ENCODE data around the gene C16orf54. TPM values are rescaled to one million over a fixed set of nuclear protein-coding genes. Genes with fewer than 3 reads are reported as not detected.
"Not testable (repeated sequence)": the region's sequence is repeated elsewhere in the genome, so short reads cannot be mapped to it uniquely, and the experiment has no call there.

Gene C16orf54
- total RNA-seq, 1 donor from 2014 or later = not detected

DNA sequence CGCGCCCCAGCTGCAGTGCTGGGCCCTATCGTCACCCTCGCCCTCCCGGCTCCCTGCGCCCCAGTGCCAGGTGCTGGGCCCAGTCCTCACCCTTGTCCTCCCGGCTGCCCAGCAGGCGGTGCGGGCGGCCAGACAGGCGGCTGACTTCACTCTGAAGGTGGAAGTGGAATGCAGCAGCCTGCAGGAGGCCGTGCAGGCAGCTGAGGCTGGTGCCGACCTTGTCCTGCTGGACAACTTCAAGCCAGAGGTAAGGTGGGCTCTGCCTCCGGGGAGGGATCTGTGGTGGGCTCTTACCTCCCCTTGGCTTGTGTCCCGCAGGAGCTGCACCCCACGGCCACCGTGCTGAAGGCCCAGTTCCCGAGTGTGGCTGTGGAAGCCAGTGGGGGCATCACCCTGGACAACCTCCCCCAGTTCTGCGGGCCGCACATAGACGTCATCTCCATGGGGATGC, 48.9 kb downstream of the C16orf54 start:
- TF ChIP-seq, protein P1, sequence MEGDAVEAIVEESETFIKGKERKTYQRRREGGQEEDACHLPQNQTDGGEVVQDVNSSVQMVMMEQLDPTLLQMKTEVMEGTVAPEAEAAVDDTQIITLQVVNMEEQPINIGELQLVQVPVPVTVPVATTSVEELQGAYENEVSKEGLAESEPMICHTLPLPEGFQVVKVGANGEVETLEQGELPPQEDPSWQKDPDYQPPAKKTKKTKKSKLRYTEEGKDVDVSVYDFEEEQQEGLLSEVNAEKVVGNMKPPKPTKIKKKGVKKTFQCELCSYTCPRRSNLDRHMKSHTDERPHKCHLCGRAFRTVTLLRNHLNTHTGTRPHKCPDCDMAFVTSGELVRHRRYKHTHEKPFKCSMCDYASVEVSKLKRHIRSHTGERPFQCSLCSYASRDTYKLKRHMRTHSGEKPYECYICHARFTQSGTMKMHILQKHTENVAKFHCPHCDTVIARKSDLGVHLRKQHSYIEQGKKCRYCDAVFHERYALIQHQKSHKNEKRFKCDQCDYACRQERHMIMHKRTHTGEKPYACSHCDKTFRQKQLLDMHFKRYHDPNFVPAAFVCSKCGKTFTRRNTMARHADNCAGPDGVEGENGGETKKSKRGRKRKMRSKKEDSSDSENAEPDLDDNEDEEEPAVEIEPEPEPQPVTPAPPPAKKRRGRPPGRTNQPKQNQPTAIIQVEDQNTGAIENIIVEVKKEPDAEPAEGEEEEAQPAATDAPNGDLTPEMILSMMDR (IDR thresholded peaks at IDR 0.05; ENCODE audit: unreplicated experiment) = no peak
- peaks cover 16% of the 10 kb centered on the region for H3K36me3 Mint-ChIP-seq (ENCODE audit: low read depth, unreplicated experiment)
- H3K27ac Mint-ChIP-seq (ENCODE audit: unreplicated experiment) = no peak overlapping the region
- H3K4me1 Mint-ChIP-seq (ENCODE audit: unreplicated experiment) = no peaks in the 10 kb centered on the region
- no peak for DNase-seq (ENCODE audit: low spot score)
- peak overlapping the region; percentile 51 for H3K4me3 Mint-ChIP-seq (ENCODE audit: unreplicated experiment)
- H3K27me3 Mint-ChIP-seq (ENCODE audit: unreplicated experiment) = peaks cover 11% of the 10 kb centered on the region
- peaks cover 7% of the 10 kb centered on the region for H3K9me3 Mint-ChIP-seq (ENCODE audit: unreplicated experiment)

DNA sequence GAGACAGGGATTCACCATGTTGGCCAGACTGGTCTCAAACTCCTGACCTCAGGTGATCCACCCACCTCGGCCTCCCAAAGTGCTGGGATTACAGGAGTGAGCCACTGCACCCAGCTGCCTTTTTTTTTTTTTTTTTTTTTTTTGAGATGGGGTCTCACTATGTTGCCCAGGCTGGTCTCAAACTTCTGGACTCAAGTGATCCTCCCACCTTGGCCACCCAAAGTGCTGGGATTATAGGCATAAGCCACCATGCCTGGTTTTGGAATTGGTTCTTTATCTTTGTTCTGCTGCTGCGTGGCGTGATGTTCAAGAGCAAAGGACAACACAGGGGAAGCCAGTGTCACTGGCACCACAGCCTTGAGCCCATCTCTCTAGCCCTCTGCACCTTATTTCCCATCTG, 50.1 kb downstream of the C16orf54 start:
- Mint-ChIP-seq H3K27me3 (ENCODE audit: unreplicated experiment) (peaks cover 11% of the 10 kb centered on the region), H3K36me3 (ENCODE audit: low read depth, unreplicated experiment) (peaks cover 16% of the 10 kb centered on the region)
- H3K4me3 Mint-ChIP-seq (ENCODE audit: unreplicated experiment); H3K4me1 Mint-ChIP-seq (ENCODE audit: unreplicated experiment); H3K27ac Mint-ChIP-seq (ENCODE audit: unreplicated experiment); DNase-seq (ENCODE audit: low spot score); H3K9me3 Mint-ChIP-seq (ENCODE audit: unreplicated experiment): not testable (repeated sequence)

DNA sequence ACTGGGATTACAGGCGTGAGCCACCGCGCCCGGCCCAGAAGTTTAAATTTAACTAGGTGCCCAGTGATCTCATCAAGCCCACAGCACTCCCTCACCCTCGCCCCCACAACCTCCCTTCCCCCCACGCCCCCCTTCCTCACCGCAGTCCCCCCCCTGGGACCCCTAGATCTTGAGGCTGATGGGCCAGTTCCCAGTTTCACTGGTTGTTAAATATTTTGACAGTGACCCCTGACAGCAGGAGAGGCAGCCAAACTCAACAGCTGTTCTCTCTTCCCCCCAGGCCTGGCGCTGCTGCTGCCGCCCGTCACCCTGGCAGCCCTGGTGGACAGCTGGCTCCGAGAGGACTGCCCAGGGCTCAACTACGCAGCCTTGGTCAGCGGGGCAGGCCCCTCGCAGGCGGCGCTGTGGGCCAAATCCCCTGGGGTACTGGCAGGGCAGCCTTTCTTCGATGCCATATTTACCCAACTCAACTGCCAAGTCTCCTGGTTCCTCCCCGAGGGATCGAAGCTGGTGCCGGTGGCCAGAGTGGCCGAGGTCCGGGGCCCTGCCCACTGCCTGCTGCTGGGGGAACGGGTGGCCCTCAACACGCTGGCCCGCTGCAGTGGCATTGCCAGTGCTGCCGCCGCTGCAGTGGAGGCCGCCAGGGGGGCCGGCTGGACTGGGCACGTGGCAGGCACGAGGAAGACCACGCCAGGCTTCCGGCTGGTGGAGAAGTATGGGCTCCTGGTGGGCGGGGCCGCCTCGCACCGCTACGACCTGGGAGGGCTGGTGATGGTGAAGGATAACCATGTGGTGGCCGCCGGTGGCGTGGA, 51.2 kb downstream of the C16orf54 start:
- TF ChIP-seq, protein P1 (IDR thresholded peaks at IDR 0.05; ENCODE audit: unreplicated experiment) = no peak
- H3K27me3 Mint-ChIP-seq (ENCODE audit: unreplicated experiment) = peaks cover 11% of the 10 kb centered on the region

DNA sequence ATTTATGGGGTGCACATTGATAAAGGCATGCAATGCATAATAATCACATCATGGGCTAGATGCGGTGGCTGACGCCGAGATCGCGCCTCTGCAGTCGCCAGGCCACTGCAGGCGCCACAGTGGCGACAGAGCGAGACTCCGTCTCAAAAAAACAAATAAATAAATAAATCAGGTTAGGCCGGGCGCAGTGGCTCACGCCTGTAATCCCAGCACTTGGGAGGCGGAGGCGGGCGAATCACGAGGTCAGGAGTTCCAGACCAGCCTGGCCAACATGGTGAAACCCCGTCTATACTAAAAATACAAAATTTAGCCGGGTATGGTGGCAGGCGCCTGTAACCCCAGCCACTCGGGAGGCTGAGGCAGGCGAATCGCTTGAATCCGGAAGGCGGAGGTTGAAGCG, 53.2 kb downstream of the C16orf54 start:
- H3K27ac Mint-ChIP-seq (ENCODE audit: unreplicated experiment); H3K4me3 Mint-ChIP-seq (ENCODE audit: unreplicated experiment); H3K4me1 Mint-ChIP-seq (ENCODE audit: unreplicated experiment); DNase-seq (ENCODE audit: low spot score); H3K27me3 Mint-ChIP-seq (ENCODE audit: unreplicated experiment); H3K9me3 Mint-ChIP-seq (ENCODE audit: unreplicated experiment): not testable (repeated sequence)
- H3K36me3 Mint-ChIP-seq (ENCODE audit: low read depth, unreplicated experiment) = peaks cover 11% of the 10 kb centered on the region

More for the DNA sequence above, 51.2 kb downstream of the C16orf54 start:
- Mint-ChIP-seq H3K27ac (ENCODE audit: unreplicated experiment) (no peak overlapping the region), H3K4me1 (ENCODE audit: unreplicated experiment) (no peaks in the 10 kb centered on the region), H3K4me3 (ENCODE audit: unreplicated experiment) (no peak overlapping the region), H3K36me3 (ENCODE audit: low read depth, unreplicated experiment) (peaks cover 20% of the 10 kb centered on the region), H3K9me3 (ENCODE audit: unreplicated experiment) (peaks cover 7% of the 10 kb centered on the region)
- no peak for DNase-seq (ENCODE audit: low spot score)

Other genes starting within 250 kb of the C16orf54 start
- 72.6 TPM for gene NPIPB12, start 239.6 kb downstream of the C16orf54 start, total RNA-seq (ENCODE audit: unreplicated experiment)
- gene SPN, start 82.7 kb downstream of the C16orf54 start, total RNA-seq (ENCODE audit: unreplicated experiment) = 1.5 TPM
- 30.4 TPM for gene QPRT, start 66.8 kb downstream of the C16orf54 start, total RNA-seq (ENCODE audit: unreplicated experiment)
- gene ZG16, start 32.3 kb upstream of the C16orf54 start, total RNA-seq (ENCODE audit: unreplicated experiment) = not detected
- 40.7 TPM for gene KIF22, start 44.8 kb upstream of the C16orf54 start, total RNA-seq (ENCODE audit: unreplicated experiment)
- 407 TPM for gene MAZ, start 60.5 kb upstream of the C16orf54 start, total RNA-seq (ENCODE audit: unreplicated experiment)
- gene PRRT2, start 66.2 kb upstream of the C16orf54 start, total RNA-seq (ENCODE audit: unreplicated experiment) = 15.0 TPM
- 38.6 TPM for gene PAGR1, start 70.2 kb upstream of the C16orf54 start, total RNA-seq (ENCODE audit: unreplicated experiment)
- 2.0 TPM for gene MVP, start 74.5 kb upstream of the C16orf54 start, total RNA-seq (ENCODE audit: unreplicated experiment)
- 85.0 TPM for gene CDIPT, start 117.2 kb upstream of the C16orf54 start, total RNA-seq (ENCODE audit: unreplicated experiment)
- 34.2 TPM for gene SEZ6L2, start 153.6 kb upstream of the C16orf54 start, total RNA-seq (ENCODE audit: unreplicated experiment)
- gene ASPHD1, start 154.5 kb upstream of the C16orf54 start, total RNA-seq (ENCODE audit: unreplicated experiment) = 3.0 TPM
- gene KCTD13, start 180.2 kb upstream of the C16orf54 start, total RNA-seq (ENCODE audit: unreplicated experiment) = 25.8 TPM
- gene TMEM219, start 216.1 kb upstream of the C16orf54 start, total RNA-seq (ENCODE audit: unreplicated experiment) = 217 TPM
- 178 TPM for gene TAOK2, start 227.9 kb upstream of the C16orf54 start, total RNA-seq (ENCODE audit: unreplicated experiment)
- gene HIRIP3, start 249.6 kb upstream of the C16orf54 start, total RNA-seq (ENCODE audit: unreplicated experiment) = 5.2 TPM